ENCODE data around the gene PFDN5.

DNA sequence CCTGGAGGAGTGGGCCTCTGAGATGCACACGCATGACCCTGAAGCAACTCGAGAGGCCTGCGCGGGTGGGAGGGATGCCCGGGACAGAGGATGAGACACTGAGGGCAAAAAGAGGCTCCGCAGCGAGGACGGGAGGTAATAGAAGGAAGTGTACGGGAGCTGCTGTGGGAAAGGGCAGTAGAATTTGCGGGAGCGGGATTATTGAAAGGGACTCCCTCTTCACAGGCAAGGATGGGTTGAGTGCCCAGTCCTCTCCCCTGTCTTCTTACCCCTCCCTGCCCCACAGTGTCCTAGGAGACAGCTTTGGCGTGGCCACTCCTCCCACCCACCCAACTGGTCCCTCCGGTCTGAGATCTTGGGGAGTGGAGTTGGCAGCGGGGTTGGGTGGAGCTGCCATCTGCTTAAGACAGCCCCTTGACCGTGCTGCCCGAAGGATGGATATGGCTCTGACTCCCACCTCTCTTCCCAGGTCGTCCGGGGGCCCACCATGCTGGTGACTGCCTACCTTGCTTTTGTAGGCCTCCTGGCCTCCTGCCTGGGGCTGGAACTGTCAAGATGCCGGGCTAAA, 42.9 kb upstream of the PFDN5 start:
- no peak for TF ChIP-seq EZH2phosphoT487 (IDR thresholded peaks at IDR 0.05; ENCODE audit: borderline replicate concordance, low read length)
- TF ChIP-seq CTCF (conservative IDR thresholded peaks at IDR 0.05; ENCODE audit: low read depth, low read length) = no peak

Measured in PC-3 (cell line).